Astrocyte (in vitro differentiated cells and primary cell): ENCODE measurements around the gene NNAT.

ENCODE experiments used
- EZH2 ChIP-seq: IDR thresholded peaks from 2 replicates; pipeline ENCODE4 v1.6.1; 2012; ENCODE audit warnings: mild to moderate bottlenecking, low read length, inconsistent platforms; ENCODE audit not compliant: insufficient read depth
- TF ChIP-seq, protein P1 (sequence below): IDR thresholded peaks from 2 replicates; pipeline ENCODE4 v1.5.1; 2011; ENCODE audit warnings: low read depth, mild to moderate bottlenecking, inconsistent platforms, low read length, moderate library complexity; ENCODE audit not compliant: insufficient read depth

DNA sequence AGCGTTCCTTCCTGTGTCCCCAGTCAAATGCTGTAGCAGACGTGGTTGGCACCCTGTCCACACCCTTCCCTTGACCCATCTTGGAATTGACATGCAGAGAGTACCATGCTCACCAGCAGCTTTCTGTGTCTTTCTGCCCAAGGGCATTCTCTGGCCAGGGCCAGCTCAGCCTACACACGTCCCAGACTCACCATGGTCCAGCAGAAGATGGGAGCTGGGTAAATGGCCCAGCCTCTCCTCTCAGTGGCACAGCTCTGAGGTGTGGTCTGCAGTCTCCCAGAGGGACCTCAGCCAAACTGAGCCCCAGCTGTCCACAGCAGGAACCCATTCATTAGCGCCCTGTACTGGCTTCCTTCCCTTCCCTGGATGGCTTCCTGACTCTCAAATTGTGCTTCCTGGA, 37.7 kb downstream of the NNAT start:
- TF ChIP-seq, protein P1, sequence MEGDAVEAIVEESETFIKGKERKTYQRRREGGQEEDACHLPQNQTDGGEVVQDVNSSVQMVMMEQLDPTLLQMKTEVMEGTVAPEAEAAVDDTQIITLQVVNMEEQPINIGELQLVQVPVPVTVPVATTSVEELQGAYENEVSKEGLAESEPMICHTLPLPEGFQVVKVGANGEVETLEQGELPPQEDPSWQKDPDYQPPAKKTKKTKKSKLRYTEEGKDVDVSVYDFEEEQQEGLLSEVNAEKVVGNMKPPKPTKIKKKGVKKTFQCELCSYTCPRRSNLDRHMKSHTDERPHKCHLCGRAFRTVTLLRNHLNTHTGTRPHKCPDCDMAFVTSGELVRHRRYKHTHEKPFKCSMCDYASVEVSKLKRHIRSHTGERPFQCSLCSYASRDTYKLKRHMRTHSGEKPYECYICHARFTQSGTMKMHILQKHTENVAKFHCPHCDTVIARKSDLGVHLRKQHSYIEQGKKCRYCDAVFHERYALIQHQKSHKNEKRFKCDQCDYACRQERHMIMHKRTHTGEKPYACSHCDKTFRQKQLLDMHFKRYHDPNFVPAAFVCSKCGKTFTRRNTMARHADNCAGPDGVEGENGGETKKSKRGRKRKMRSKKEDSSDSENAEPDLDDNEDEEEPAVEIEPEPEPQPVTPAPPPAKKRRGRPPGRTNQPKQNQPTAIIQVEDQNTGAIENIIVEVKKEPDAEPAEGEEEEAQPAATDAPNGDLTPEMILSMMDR: no peak
- TF ChIP-seq EZH2: no peak
